ENCODE results near the gene RNF148. TPM values are rescaled to one million over a fixed set of nuclear protein-coding genes. Genes with fewer than 3 reads are reported as not detected.
"Not testable (repeated sequence)": the region's sequence is repeated elsewhere in the genome, so short reads cannot be mapped to it uniquely, and the experiment has no call there.

Gene RNF148
- total and polyA plus RNA-seq, 7 donors, result 0.09 to 1.4 (median 0.79) TPM; not detected in 3

GRCh38 chr7:122688400-122688998 is 14.2 kb downstream of the RNF148 start:
- no peaks in the 10 kb centered on the region for H3K27me3 ChIP-seq
- WGBS, 2 donors, result 74 to 77% methylated on average over 6 of the region's 6 CpGs
- H3K36me3 ChIP-seq, result no peaks in the 10 kb centered on the region
- intact Hi-C loops (cut with DNase I), result no loop called here
- H3K9me3 ChIP-seq, result no peaks in the 10 kb centered on the region
- H3K27ac ChIP-seq, result no peak overlapping the region
- DNase-seq, result no peak
- H3K4me3 ChIP-seq, result no peak overlapping the region
- TF ChIP-seq POLR2A (IDR thresholded peaks at IDR 0.05), result no peak
- no peak for TF ChIP-seq POLR2AphosphoS5 (IDR thresholded peaks at IDR 0.05)
- no peak for TF ChIP-seq CTCF (IDR thresholded peaks at IDR 0.05)
- no peak for TF ChIP-seq EP300 (IDR thresholded peaks at IDR 0.05)
- no peaks in the 10 kb centered on the region for H3K4me1 ChIP-seq

- Histone ChIP-seq H3K4me1 (no peaks in the 10 kb centered on the region), H3K36me3 (no peaks in the 10 kb centered on the region), H3K4me3 (no peak overlapping the region), H3K9me3 (no peaks in the 10 kb centered on the region), H3K27me3 (no peaks in the 10 kb centered on the region), H3K27ac (no peak overlapping the region)
- TF ChIP-seq POLR2A (IDR thresholded peaks at IDR 0.05), result no peak
- TF ChIP-seq POLR2AphosphoS5 (IDR thresholded peaks at IDR 0.05), result no peak
- TF ChIP-seq EP300 (IDR thresholded peaks at IDR 0.05), result no peak
- no peak for TF ChIP-seq CTCF (IDR thresholded peaks at IDR 0.05)
- DNase-seq, result no peak
- WGBS, 2 donors, result 75 to 89% methylated on average over 10 of the region's 10 CpGs
- intact Hi-C loops (cut with DNase I), result no loop called here
Measured at GRCh38 chr7:122686360-122686878, 16.3 kb downstream of the RNF148 start.

GRCh38 chr7:122684504-122684903 is 18.2 kb downstream of the RNF148 start:
- 72 to 84% methylated on average over 2 of the region's 2 CpGs for WGBS, 2 donors
- Histone ChIP-seq H3K4me1 (no peaks in the 10 kb centered on the region), H3K4me3 (no peak overlapping the region), H3K36me3 (no peaks in the 10 kb centered on the region), H3K27me3 (no peaks in the 10 kb centered on the region), H3K27ac (no peak overlapping the region), H3K9me3 (no peaks in the 10 kb centered on the region)
- TF ChIP-seq CTCF (IDR thresholded peaks at IDR 0.05) (no peak), EP300 (IDR thresholded peaks at IDR 0.05) (no peak), POLR2AphosphoS5 (IDR thresholded peaks at IDR 0.05) (no peak), POLR2A (IDR thresholded peaks at IDR 0.05) (no peak)
- no peak for DNase-seq
- intact Hi-C loops (cut with DNase I), result no loop called here

- H3K27me3 ChIP-seq, result no peaks in the 10 kb centered on the region
- no peak for DNase-seq
- no peak overlapping the region for H3K4me3 ChIP-seq
- H3K36me3 ChIP-seq, result no peaks in the 10 kb centered on the region
- TF ChIP-seq CTCF (IDR thresholded peaks at IDR 0.05) (no peak), EP300 (IDR thresholded peaks at IDR 0.05) (no peak), POLR2A (IDR thresholded peaks at IDR 0.05) (no peak), POLR2AphosphoS5 (IDR thresholded peaks at IDR 0.05) (no peak)
- no peaks in the 10 kb centered on the region for H3K4me1 ChIP-seq
- H3K9me3 ChIP-seq, result no peaks in the 10 kb centered on the region
- 80 to 86% methylated on average over 8 of the region's 8 CpGs for WGBS, 2 donors
- intact Hi-C loops (cut with DNase I), result no loop called here
- H3K27ac ChIP-seq, result no peak overlapping the region
Measured at GRCh38 chr7:122682815-122683550, 19.7 kb downstream of the RNF148 start.

- H3K4me3 ChIP-seq; intact Hi-C loops (cut with DNase I); H3K27me3 ChIP-seq; H3K36me3 ChIP-seq; H3K9me3 ChIP-seq; DNase-seq; H3K27ac ChIP-seq; H3K4me1 ChIP-seq: not testable (repeated sequence)
- 97% methylated on average over 16 of the region's 16 CpGs for WGBS, 2 donors
Measured at GRCh38 chr7:122681186-122681585, 21.5 kb downstream of the RNF148 start.

All from sigmoid colon (tissue), 7 donors.